Stimulated activated naive CD4-positive, alpha-beta T cell treated with Interleukin-2 at 50 U/mL for 16 hours (primary cell): ENCODE results near the gene GATA2.
A peak's percentile ranks its signal among the peaks of the same experiment; 100 is the strongest.

ENCODE experiments used
- DNase-seq: peaks from one replicate; lab custom pipeline; 2025; lab: John Stamatoyannopoulos, UW

Gene GATA2

DNA sequence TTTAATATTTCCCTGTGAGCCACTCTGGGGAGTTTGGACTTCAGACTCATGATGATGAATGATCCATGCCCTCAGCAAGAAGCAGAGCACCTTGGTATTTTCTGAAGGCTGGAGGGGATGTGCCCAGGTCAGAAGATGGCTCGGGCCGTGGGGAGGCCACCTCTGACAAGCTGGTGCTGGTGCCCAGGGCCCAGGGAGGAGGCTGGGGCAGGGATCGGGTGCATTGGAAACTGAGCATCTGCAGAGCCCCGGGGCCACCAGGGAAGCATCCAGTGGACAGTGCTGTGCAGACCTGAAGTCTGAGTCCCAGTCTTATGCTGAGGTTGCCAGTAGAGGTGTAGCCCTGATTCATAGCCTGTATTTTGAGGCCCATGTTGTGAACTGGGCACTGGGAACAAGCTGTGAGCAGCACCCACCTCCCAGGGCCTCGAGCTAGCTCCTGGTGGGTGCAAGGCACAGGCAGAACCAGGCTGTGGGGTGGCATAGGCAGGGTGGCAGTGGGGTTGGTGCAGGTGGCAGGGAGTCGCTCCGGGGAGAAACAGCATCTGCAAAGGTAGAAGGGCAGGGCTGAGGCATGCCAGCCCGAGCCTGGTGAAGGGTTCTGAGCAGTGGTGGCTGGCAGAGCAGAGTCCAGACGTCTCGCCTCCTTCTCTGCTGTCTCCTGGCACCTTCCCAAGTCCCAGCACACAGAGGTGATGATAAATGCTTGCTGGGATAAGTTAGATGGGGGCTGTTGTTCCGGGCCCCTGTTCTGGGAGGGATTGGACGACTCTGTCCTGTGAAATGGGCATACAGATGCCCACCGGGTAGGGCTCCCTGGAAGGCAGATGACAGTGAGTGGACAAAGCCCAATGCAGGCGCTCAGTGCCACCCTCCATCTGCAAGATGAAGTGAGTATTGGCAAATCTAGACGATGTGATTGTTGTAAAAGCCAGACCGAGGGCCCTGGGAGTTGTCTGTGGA, 36.9 kb downstream of the GATA2 start:
- DNase-seq: no peak

DNA sequence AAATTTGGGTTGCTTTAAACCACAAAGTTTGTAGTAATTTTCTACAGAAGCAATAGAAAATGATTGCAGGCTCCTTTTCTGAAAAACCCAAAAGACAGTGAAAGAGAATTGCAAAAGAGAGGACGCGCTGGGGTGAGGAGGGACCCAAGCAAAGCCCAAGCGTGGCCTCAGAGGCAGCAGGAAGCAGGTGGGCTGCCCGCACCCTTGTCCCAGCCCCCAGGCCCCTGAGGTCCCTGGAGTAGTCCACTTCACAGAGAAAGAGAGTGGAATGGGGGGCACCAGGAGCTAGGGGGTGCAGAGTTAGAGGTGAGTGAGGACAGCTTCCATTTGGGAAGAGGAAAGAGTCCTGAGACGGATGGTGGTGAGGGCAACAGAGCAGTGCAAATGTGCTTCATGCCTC, 37.9 kb downstream of the GATA2 start:
- DNase-seq: no peak

DNA sequence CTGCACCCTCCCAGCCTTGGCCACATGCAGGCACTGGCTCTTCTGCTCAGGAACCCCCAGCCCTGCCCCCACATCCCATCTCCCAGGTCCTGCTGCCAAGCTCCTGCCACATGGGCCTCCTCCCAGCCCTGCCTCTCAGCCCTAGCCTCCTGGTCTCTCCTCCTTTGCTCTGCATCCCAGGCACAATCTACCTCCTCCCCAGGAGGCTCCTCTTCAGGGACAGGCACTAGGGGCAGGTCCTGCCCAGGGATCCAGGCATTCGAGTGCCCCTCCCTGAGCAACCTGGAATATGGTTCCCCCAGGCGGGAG, 38.7 kb downstream of the GATA2 start:
- DNase-seq: no peak

DNA sequence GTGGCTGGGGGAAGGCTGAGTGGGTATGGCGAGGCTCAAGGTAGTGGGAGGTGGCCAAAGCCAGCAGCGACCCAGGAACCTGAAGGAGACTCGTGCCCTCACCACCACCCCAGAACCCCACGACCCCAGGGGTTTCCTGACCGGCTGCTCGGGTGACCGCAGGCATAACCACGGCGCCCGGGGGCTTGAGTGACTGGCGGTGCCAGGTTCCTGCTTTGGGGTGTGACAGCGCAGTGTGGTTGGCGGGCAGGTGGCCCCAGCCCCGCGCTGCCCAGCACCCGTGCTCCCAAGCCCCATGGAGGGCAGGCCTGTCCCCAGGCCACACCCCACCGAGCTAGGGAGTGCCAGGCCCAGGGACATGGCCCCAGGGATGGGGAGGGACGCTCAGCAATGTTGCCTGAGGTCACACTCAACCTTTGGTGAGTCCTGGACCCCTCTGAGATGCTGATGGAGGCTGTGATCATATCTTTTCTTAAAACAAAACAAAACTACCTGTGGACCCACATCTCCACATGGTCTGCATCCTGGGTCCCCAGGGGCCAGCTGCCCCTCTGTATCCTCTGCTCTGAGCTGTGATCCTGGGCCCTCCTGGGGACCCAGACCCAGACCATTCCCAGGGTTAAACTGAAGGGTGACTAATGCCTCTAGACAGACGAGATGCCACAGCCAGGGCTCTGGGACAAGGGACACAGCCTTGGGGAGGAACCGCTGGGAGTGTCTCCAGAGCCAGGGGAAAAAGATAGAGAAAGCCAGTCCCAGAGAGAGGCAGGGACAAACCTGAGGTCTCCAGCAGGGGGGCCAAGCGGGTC, 39.3 kb downstream of the GATA2 start:
- no peak for DNase-seq

DNA sequence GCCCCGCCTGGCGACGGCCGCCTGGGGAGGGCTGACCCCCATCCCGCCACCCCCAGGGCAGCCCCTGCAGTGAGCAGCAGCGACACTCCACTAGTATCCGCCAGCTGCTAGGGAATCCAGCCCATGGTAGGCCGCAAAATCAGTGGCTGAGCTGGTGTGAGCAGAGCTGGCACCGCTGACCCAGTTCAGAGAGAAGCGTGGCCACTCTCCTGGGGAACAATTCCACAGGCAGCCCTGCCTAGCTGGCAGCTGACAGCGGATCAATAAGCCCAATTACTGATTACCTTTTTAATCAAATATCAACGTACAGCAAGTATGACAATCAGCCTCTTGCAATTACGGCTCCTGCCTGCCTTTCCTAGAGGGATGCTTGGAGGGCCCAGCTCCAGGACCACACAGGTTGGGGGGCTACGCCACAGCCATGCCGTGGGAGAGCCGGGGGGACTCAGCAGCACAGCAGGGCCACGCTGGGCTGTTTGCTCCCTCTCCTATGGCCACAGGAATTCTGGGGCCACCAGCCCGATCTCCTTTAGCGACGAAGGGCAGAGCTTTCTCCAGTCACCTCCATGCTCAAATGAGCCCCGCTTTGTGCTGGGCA, 40.2 kb downstream of the GATA2 start:
- no peak for DNase-seq

DNA sequence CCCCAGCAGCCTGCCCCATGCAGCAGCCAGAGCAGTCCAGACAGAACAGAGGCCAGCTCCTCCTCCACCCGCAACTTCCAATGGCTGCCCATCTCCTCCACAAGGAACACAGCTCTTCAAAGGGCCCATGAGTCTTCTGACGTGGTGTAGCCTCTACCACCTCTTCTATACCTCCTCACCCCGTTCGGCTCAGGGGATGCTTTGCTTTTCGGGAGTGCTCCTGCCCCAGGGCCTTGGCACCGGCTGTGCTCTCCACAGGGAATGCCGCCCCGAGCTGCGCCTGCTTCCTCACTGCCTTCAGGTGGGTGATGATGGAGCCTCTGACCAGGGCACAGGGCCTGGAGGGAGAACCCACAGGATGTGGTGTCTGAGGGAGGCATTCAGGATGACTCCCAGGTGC, 40.9 kb downstream of the GATA2 start:
- no peak for DNase-seq

DNA sequence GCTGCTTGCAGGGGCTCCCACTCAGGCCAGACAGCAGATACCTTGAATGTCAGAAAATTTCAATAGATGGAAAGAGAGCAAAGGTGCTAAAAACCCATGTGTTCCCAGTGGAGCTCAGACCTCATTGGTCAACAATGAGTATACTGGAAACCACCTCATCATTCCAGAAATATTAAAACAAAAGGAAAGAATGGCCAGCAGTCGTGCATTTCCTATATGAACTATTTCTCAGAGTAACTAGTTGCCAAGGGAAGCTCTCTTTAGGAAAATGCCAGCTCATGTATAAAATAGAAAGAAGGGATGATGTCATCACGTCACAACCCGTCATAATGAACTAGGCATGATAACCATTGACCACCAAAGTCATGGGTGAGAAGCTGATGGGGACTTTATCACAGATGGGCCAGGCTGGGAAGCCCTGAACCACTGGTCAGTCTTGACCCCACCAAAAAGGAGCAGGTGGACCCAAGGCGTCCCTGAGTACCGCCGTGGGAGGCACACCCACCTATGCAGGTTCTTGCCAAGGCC, 43.8 kb downstream of the GATA2 start:
- no peak for DNase-seq

DNA sequence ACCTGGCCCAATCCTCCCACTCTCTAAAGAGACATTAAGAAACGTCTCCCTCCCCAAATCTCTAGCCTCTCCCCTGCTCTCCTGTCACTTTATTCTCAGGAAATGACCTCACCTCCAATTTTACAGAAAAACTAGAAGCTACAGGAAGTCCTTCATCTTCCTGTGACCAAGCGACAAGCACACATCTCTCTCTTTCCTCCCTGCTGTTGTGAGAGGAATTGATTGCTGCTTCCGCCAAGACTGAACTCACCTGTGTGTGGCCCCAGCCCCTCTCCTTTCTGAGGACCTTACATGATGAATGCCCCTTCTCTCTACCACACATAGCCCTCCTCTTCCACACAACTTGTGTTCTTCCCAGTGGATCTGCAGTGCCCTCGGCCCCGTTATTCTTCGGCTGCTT, 44.5 kb downstream of the GATA2 start:
- no peak for DNase-seq

DNA sequence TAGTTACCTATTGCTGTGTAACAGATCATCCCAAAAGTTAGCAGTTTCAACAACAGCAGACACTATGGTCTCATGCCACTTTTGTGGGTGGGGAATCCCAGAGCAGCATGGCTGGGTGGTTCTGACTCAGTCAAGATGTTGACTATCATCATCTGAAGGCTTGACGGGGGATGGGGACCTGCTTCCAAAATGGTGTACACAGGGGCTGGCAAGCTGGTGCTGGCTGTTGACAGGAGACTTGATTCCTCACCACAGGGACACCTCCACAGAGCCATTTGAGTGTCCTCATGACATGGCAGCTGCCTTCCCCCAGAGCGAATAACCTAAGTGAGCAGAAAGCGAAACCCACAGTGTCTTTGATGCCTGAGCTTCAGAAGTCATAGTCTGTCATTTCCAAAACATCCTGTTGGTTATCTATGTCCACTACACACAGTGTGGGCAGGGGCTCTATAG, 45.4 kb downstream of the GATA2 start:
- DNase-seq: peak; percentile 29

DNA sequence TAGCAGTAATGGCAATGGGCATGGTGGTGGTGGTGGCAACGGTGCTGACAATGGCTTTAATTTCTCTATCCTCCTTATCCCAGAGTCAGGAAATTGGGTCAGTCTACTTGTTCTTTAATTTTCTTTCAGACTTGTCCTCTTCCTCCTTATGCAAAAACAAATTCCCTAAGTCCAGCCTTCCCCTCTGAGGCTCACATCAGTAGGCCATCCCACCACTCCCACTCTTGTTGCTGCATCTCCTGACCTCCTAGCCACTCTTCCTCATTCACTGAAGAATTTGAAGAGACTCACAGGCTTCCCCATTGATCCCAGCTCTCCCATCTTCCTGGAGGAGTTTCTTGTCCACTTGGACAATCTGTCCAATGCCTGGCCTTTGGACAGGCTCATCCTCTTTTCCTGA, 46.2 kb downstream of the GATA2 start:
- no peak for DNase-seq

DNA sequence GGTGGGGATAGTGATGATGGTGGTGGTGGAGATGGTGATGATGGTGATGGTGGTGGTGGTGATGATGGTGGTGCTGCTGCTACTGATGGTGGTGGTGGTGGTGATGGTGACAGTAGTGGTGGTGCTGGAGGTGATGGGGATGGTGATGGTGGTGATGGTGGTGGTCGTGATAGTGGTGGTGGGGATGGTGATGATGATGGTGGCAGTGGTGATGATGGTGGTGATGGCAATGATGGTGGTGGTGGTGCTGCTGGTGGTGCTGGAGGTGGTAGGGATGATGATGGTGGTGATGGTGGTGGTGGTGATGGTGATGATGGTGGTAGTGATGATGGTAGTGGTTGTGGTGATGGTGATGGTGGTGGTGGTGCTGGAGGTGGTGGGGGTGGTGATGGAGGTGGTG, 47.6 kb downstream of the GATA2 start:
- DNase-seq: no peak

DNA sequence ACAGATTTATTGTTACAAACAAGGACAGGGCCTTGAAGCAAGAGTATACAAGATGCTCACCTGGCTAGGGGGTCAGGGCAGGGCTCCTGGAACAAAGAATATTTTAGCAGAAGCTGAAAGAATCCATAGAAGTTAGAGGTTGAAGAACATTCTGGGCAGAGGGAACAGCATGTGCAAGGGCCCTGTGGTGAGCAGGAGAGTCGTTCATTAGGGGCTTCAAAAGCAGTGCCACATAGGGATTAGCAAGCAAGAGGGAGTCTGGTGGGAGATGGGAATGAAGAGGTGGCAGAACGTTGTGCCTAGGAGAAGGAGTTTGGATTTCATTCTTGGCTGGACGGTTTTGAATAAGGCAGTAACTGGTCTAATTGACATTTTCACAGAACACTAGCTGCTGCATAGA, 49.2 kb downstream of the GATA2 start:
- no peak for DNase-seq

DNA sequence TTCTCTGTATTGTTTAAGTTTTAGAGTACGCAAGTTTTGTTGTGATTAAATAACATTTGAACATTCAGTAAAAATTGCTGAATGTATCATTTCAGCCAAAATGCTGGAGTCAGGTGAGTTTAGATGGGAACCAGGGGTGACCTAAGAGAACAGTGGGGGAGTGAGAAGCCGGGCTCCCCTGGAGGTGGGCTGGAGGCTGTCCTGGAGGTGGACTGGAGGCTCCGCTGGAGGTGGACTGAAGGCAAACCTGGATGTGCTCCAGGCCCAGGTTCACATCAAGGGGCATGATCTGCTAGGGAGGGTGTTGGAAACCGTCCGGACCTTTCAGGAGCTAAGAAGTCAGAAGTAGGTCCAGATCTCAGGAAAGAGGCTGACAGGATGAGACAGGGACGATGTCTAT, 50.1 kb downstream of the GATA2 start:
- DNase-seq: no peak

DNA sequence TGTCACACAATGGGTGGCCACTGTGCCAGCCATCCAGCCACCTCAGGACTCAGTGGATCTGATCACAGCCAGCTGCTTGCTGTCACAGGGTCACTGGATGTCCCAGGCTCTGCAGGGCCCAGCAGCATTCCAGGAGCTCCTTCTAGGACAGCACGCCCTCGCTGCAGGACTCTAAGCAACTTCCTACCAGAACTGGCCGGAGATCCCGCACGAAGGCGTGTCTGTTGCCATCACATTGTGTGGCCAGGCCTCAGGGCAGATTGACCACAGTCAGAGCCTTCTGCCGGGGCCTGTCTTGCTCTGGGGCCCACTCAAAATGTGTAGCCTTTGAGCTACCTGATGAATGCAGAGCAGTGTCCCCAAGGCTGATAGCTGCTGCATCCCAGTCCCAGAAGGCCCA, 50.9 kb downstream of the GATA2 start:
- DNase-seq: no peak

DNA sequence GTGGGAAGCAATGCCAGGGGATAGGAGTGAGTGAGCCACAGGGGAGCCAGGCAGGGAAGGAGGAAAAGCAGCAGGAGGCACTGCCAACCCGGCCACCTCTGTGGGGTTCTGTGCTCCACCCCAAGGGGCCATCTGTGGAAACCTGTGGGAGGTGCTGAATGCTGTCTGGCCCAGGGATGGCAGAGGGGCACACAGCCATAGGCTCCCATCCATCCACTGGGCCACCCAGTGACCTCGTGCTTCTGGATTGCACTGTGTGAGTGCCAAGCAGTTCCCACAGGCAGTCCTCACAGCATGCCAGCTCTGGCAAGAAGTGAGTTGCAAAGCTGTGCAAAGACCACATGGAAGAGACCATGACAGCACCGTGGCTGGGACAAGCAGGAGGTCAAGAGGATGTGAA, 53.8 kb downstream of the GATA2 start:
- no peak for DNase-seq

DNA sequence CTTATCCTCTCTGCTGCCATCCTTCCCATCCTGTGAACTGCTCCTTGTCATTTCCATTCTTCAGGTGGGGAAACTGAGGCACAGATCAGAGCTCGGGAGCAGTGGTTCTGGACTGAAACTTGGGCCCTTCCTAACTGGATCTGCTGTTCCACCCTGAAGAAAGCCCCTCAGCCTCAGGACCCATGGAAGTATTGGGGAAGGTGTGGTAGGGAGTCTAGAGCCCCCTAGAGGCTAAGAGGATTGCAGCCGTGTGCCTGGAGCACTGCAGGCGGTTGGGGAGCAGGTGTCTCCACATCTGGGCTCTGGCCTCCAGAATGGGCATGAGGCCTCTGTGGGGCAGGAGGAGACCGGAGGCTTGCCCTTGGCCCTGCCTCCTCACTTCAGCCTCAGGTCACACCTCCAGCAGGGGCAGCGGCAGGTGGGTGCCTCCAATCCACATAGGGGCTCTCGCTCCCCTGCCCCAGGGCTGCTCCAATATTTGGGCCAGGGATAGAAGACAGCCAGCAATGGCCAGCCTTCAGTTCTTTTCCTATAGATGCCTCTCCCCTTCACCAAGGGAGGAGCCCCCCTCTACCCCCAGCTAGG, 54.4 kb downstream of the GATA2 start:
- no peak for DNase-seq

DNA sequence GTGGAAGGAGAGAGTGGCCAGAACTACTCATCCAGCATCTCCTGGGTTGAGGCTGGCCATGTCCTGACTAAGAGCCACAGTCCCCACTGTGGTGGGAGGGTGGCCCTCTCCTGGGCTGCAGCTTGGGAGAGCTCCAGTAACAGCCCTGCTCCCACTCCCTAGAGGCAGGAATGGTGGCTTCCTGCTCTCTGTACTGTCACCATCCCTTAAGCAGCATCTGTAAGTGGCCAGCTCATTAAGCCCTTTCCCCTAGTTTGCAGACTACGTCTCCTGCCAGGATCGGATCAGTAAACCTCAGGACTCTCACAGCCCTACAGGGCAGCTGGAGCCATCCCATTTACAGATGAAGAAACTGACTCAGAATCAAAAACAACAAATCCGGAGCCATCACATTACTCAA, 56.8 kb downstream of the GATA2 start:
- no peak for DNase-seq

DNA sequence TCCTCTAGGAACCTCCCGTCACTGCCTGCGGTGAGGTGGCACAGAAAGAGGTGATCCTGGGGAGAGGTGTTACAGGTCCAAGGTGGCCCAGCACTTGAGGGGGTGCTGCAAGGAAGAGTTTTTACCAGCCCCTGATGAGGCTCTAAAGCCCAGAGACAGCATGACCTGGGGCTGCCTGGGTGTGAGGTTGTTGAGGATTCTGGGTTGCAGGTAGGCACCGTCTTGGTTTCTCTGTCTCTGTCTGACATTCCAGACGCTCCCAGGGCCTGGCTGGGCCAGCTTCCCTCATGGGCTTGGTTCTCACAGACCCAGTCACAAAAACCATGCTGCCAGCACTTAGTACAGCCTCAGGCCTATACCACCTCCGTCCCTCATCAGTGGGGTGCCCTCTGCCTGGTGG, 57.4 kb downstream of the GATA2 start:
- DNase-seq: no peak

DNA sequence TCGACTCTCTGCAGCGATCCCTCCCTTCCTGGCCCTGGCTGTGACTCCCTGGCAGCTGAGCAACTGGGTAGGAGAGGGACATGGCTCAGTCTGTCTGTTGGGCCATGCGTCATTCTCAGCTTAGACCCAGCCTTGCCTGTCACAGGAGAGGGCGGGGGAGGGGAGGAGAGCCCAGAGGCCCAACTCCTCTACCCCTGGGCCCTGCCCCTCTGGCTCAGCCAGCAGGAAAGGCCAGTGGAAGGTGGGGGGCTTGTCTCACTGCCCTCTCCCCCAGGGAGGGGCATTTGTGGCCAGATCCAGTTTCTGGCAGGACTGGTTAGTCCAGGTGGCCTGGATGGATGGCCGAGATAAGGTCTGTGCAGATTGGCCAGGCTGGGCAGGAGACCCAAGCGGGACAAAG, 57.9 kb downstream of the GATA2 start:
- DNase-seq: no peak

DNA sequence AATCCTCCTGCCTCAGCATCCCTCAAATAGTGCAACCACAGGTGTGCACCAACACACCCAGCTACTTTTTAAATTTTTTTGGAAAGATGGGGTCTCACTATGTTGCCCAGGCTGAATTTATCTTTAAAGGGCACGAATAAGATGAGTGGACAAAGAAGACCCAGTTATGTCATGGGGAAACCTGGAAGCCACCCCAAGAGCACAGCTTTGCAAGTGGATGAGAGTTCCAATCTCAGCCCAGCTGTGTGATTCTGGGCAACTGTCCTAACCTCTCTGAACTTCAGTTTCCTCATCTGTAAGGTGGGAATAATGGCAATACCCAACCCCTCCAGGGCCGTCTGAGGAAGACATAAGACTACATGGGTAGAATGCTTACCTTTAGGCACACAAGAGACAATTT, 58.5 kb downstream of the GATA2 start:
- no peak for DNase-seq

DNA sequence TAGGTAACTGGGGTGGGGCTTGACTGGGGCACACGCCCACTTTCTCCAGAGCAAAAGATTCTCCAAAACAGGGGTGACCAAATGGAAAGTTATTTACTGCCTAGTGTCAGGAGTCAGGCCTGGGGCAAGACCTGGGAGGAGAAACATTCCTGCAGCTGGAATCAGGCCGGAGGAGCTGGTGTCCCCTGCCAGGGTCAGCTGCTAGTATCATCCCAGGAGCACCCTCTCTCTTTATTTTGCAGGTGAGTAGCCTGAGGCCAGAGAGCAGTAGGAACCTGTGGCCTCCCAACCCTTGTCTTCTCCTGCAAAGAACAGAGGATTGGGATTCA, 59.2 kb downstream of the GATA2 start:
- DNase-seq: no peak
